HAP-1 (cell line): ENCODE data around the gene TMED1.

ENCODE experiments used
- DNase-seq, 2 experiments: peaks; one replicate each; pipeline ENCODE4 v3.0.0-alpha.2; 2016 to 2020; ENCODE audit warnings: low spot score in 2 of 2
- H3K27me3 ChIP-seq: fragments of 250-450 bp; sonication (Bioruptor Pico); 2 replicates; pipeline ENCODE4 v1.5.1; 2020; ENCODE audit warnings: low read depth, mild to moderate bottlenecking, moderate library complexity
- H3K36me3 ChIP-seq: fragments of 250-450 bp; sonication (Bioruptor Pico); replicated peaks from 2 replicates; pipeline ENCODE4 v1.5.1; 2020; ENCODE audit warnings: mild to moderate bottlenecking
- H3K4me1 ChIP-seq: fragments of 250-450 bp; sonication (Bioruptor Pico); 2 replicates; pipeline ENCODE4 v1.5.1; 2020; ENCODE audit warnings: mild to moderate bottlenecking
- H3K4me3 ChIP-seq: fragments of 250-450 bp; sonication (Bioruptor Pico); 2 replicates; pipeline ENCODE4 v1.5.1; 2020; ENCODE audit warnings: mild to moderate bottlenecking, moderate library complexity
- H3K9me3 ChIP-seq: fragments of 250-450 bp; sonication (Bioruptor Pico); 2 replicates; pipeline ENCODE4 v1.5.1; 2020; ENCODE audit warnings: mild to moderate bottlenecking, moderate library complexity
- in situ Hi-C: fragments of 300-500 bp; cut with MboI; formaldehyde crosslinking; loops from 3 replicates; pipeline ENCODE4 v1.14.3; 2020; ENCODE audit warnings: low sequenced_read_pairs, inconsistent platforms, mixed read lengths

TMED1 gene

GRCh38 chr19:10832939-10833296 lies 3.1 kb downstream of the TMED1 start:
- peaks cover 27% of the 10 kb centered on the region for H3K36me3 ChIP-seq
- H3K4me1 ChIP-seq = peaks cover 14% of the 10 kb centered on the region
- no peak overlapping the region for H3K4me3 ChIP-seq
- no peak for DNase-seq
- in situ Hi-C loops = no loop called here
- H3K9me3 ChIP-seq = peaks cover 5% of the 10 kb centered on the region
- H3K27me3 ChIP-seq = no peaks in the 10 kb centered on the region

- Histone ChIP-seq H3K27me3 (no peaks in the 10 kb centered on the region), H3K4me1 (peaks cover 14% of the 10 kb centered on the region), H3K36me3 (peaks cover 27% of the 10 kb centered on the region), H3K4me3 (no peak overlapping the region), H3K9me3 (peaks cover 5% of the 10 kb centered on the region)
- in situ Hi-C loops = no loop called here
- no peak for DNase-seq
These were observed 3.7 kb downstream of the TMED1 start for GRCh38 chr19:10831987-10832938.

- in situ Hi-C loops = no loop called here
- no peaks in the 10 kb centered on the region for H3K27me3 ChIP-seq
- H3K36me3 ChIP-seq = peaks cover 34% of the 10 kb centered on the region
- DNase-seq = no peak
- H3K4me1 ChIP-seq = peaks cover 4% of the 10 kb centered on the region
- H3K4me3 ChIP-seq = no peak overlapping the region
- H3K9me3 ChIP-seq = no peaks in the 10 kb centered on the region
These were observed 4.9 kb downstream of the TMED1 start for GRCh38 chr19:10830931-10831779.

DNA sequence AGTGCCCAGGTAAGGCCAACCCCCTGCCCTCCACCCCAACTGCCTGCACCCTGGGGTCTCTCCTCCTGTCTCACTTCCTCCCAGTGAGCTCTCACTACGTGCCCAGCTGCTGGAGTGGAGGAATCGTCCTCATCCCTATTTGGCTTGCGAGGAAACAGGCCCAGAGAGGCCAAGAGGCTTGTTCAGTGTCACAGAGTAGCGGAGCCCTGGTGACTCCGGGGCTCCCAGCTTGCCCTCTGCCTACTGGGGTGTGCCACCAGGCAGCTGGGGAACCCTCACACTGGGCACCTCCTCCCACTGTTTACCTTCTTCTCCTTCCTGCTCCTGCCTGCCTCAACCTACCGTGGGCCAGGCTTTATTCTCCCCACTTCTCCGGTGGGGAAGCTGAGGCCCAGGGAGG lies 5.6 kb downstream of the TMED1 start:
- no peaks in the 10 kb centered on the region for H3K27me3 ChIP-seq
- H3K4me3 ChIP-seq = no peak overlapping the region
- H3K36me3 ChIP-seq = peaks cover 38% of the 10 kb centered on the region
- no peaks in the 10 kb centered on the region for H3K9me3 ChIP-seq
- in situ Hi-C loops = no loop called here
- H3K4me1 ChIP-seq = peaks cover 2% of the 10 kb centered on the region; the same call in 1 of the 2 replicates
- DNase-seq = no peak

GRCh38 chr19:10829967-10830366 lies 6.0 kb downstream of the TMED1 start:
- Histone ChIP-seq H3K4me3 (no peak overlapping the region), H3K36me3 (peaks cover 39% of the 10 kb centered on the region), H3K9me3 (no peaks in the 10 kb centered on the region), H3K4me1 (no peaks in the 10 kb centered on the region), H3K27me3 (no peaks in the 10 kb centered on the region)
- no peak for DNase-seq
- in situ Hi-C loops = no loop called here

- in situ Hi-C loops = no loop called here
- Histone ChIP-seq H3K9me3 (no peaks in the 10 kb centered on the region), H3K4me1 (no peaks in the 10 kb centered on the region), H3K4me3 (no peak overlapping the region), H3K27me3 (no peaks in the 10 kb centered on the region), H3K36me3 (peaks cover 44% of the 10 kb centered on the region)
- DNase-seq = no peak
These were observed 6.8 kb downstream of the TMED1 start for GRCh38 chr19:10828981-10829821.

DNA sequence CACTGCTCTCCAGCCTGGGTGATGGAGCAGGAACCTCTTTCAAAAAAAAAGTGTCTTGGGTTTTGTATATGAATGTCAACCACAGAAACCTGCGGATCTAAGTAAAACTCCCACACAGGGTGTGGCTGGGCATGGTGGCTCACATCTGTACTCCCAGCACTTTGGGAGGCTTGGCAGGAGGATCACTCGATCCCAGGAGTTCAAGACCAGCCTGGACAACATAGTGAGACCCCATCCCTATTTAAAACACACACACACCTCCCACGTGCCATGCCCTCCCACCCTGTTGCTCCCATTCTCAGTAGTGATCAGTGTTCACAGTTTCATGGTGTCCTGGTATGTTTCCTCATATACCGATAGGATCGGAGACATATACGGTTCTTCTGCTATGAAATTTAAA lies 9.2 kb downstream of the TMED1 start:
- no peaks in the 10 kb centered on the region for H3K9me3 ChIP-seq
- no peak for DNase-seq
- H3K27me3 ChIP-seq = no peaks in the 10 kb centered on the region
- no peaks in the 10 kb centered on the region for H3K4me1 ChIP-seq
- H3K4me3 ChIP-seq = no peak overlapping the region
- in situ Hi-C loops = no loop called here
- H3K36me3 ChIP-seq = peaks cover 36% of the 10 kb centered on the region

DNA sequence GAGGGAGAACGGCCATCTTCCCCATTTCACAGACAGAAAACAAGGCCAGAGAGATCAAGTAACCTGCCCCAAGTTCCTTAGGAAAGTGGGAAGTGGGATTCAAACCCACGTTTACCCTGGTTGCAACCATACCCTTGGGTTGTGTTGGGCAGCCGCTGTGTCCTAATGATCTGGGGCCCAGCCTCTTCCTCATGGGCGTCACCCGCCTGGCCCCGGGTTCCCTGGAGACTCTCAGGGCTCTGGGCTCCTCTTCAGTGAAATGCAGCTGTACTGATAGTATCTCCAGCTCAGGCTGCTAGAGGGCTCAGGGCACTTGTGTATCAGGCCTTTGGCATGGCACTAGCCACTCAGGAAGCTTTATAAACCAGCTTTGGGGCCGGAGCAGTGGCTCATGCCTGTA lies 9.8 kb downstream of the TMED1 start:
- H3K9me3 ChIP-seq = no peaks in the 10 kb centered on the region
- in situ Hi-C loops = no loop called here
- no peaks in the 10 kb centered on the region for H3K27me3 ChIP-seq
- no peak overlapping the region for H3K4me3 ChIP-seq
- H3K36me3 ChIP-seq = peaks cover 42% of the 10 kb centered on the region
- no peaks in the 10 kb centered on the region for H3K4me1 ChIP-seq
- DNase-seq = no peak

- in situ Hi-C loops = no loop called here
- Histone ChIP-seq H3K36me3 (peaks cover 46% of the 10 kb centered on the region), H3K9me3 (no peaks in the 10 kb centered on the region)
These were observed 12.3 kb downstream of the TMED1 start for GRCh38 chr19:10823690-10824089.

DNA sequence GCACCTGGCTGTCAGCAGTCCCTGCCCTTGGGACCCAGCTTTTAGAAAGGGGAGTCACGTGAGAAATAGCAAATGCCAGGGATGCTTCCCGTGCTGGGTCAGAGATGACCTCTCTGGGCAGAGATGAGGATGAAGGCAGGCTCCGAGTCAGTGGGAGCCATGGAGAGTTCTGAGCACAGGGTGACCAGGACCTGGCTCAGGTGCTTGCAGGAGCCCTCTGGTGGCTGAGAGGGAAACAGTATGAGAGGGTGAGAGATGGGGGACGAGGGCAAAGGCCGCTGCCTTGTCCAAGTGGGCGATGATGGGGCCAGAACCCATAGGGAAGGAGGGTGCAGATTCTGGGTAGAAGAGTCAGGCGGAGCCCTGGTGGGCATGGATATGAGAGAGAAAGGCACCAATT lies 15.8 kb downstream of the TMED1 start:
- Histone ChIP-seq H3K36me3 (peaks cover 35% of the 10 kb centered on the region), H3K4me1 (no peaks in the 10 kb centered on the region), H3K4me3 (no peak overlapping the region), H3K9me3 (no peaks in the 10 kb centered on the region), H3K27me3 (no peaks in the 10 kb centered on the region)
- in situ Hi-C loops = no loop called here
- no peak for DNase-seq

More at GRCh38 chr19:10823690-10824089, 12.3 kb downstream of the TMED1 start:
- Histone ChIP-seq H3K4me3 (no peak overlapping the region), H3K4me1 (no peaks in the 10 kb centered on the region), H3K27me3 (no peaks in the 10 kb centered on the region)
- DNase-seq = no peak

DNA sequence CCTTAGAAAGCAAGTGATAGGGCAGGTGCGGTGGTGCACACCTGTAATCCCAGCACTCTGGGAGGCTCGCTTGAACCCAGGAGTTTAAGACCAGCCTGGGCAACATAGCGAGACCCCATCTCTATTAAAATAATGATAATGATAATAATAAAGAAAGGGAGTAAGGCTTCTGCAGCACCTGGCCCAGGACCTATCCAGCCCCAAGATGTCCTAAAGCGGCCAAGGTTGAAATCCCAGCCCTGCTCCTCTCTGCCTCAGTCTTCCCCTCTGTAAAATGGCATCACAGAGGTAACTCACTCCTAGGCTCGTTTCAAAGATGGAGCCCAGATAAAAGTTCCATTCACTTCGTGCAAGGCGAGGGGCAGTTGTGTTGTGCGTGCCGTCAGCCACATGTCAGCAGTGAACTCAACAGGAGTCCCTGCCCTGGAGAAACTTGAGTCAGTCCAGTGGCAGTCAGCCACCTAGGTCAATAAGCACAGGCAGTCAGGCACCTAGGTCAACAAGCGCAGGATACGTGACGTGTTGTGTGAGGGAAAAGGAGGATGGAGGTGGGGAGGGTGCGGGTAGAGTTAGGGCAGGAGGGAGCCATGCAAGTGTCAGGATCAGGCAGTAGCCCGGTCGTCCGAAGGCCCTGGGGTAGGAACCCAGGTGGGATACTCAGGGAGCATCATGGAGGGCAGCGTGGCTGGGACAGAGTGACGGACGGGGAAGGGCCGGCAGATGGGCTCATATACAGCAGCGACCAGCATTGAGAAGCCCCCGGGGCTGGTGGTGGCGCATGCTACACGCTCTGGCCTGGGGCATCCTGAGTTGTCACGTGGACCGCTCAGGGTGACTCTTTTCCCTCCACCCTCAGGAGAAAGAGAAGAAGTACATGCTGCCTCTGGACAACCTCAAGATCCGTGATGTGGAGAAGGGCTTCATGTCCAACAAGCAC lies 16.6 kb downstream of the TMED1 start:
- no peaks in the 10 kb centered on the region for H3K4me1 ChIP-seq
- no peaks in the 10 kb centered on the region for H3K9me3 ChIP-seq
- peaks cover 36% of the 10 kb centered on the region for H3K36me3 ChIP-seq
- DNase-seq = no peak
- H3K27me3 ChIP-seq = no peaks in the 10 kb centered on the region
- H3K4me3 ChIP-seq = no peak overlapping the region
- in situ Hi-C loops = no loop called here

GRCh38 chr19:10818301-10819123 lies 17.5 kb downstream of the TMED1 start:
- peaks cover 29% of the 10 kb centered on the region for H3K36me3 ChIP-seq
- no peak overlapping the region for H3K4me3 ChIP-seq
- H3K27me3 ChIP-seq = no peaks in the 10 kb centered on the region
- no peaks in the 10 kb centered on the region for H3K4me1 ChIP-seq
- in situ Hi-C loops = no loop called here
- no peaks in the 10 kb centered on the region for H3K9me3 ChIP-seq
- DNase-seq = no peak
